A549 (cell line): ENCODE measurements around the gene ATXN10. TPM values are rescaled to one million over a fixed set of nuclear protein-coding genes. Genes with fewer than 3 reads are reported as not detected.
A peak's percentile ranks its signal among the peaks of the same experiment; 100 is the strongest.

ENCODE experiments used
- BCL3 ChIP-seq: fragments of >200 bp; sonication (Bioruptor Twin); formaldehyde crosslinking; IDR thresholded peaks from 3 replicates; pipeline ENCODE4 v1.6.1; 2016
- BHLHE40 ChIP-seq: IDR thresholded peaks from 2 replicates; pipeline ENCODE4 v1.6.1; 2012; ENCODE audit warnings: low read depth, low read length, inconsistent platforms
- CBX2 ChIP-seq: fragments of 200-600 bp; sonication (generic); IDR thresholded peaks from 2 replicates; pipeline ENCODE4 v1.6.1; 2016; ENCODE audit warnings: low read depth, mild to moderate bottlenecking, borderline replicate concordance
- CBX8 ChIP-seq: fragments of 200-600 bp; sonication (generic); IDR thresholded peaks from 2 replicates; pipeline ENCODE4 v1.6.1; 2016
- CEBPB ChIP-seq, 2 experiments: fragments of >200 bp in 1 of 2; sonication (Bioruptor Twin) in 1 of 2; formaldehyde crosslinking in 1 of 2; IDR thresholded peaks; 2 replicates each; pipeline ENCODE4 v1.6.1; 2012 to 2016
- CTCF ChIP-seq: fragments of >200 bp; sonication (Bioruptor Twin); formaldehyde crosslinking; IDR thresholded peaks from 3 replicates; pipeline ENCODE4 v1.5.1; 2016
- E2F6 ChIP-seq: IDR thresholded peaks from 2 replicates; pipeline ENCODE4 v1.6.1; 2012; ENCODE audit warnings: low read depth, borderline replicate concordance
- EHMT2 ChIP-seq: fragments of 200-600 bp; sonication (generic); IDR thresholded peaks from 2 replicates; pipeline ENCODE4 v1.6.1; 2016; ENCODE audit warnings: antibody characterized with exemption, low read depth, mild to moderate bottlenecking, moderate library complexity
- EP300 ChIP-seq, 2 experiments: fragments of >200 bp; sonication (Bioruptor Twin); formaldehyde crosslinking; IDR thresholded peaks; 2 replicates in 1 of 2; 3 replicates in 1 of 2; pipeline ENCODE4 v1.6.1; 2016 to 2017
- ESRRA ChIP-seq: fragments of 150-350 bp; IDR thresholded peaks from 2 replicates; pipeline ENCODE4 v1.6.1; 2014; ENCODE audit warnings: mild to moderate bottlenecking, low read length, borderline replicate concordance
- FOSL2 ChIP-seq, 2 experiments: fragments of 450-650 bp in 1 of 2; fragments of >200 bp in 1 of 2; sonication (Bioruptor Twin) in 1 of 2; formaldehyde crosslinking; IDR thresholded peaks; 2 replicates each; pipeline versions ENCODE4 v1.5.0 to v1.6.1; 2016 to 2020; ENCODE audit warnings: mild to moderate bottlenecking in 1 of 2, moderate library complexity in 1 of 2
- FOXS1 ChIP-seq: fragments of 250-450 bp; sonication (Bioruptor Pico); IDR thresholded peaks from 2 replicates; pipeline ENCODE4 v1.5.0; 2020; ENCODE audit warnings: mild to moderate bottlenecking, moderate library complexity
- HES2 ChIP-seq: fragments of >200 bp; sonication (Bioruptor Twin); formaldehyde crosslinking; IDR thresholded peaks from 2 replicates; pipeline ENCODE4 v1.6.1; 2016
- HMGXB4 ChIP-seq: fragments of 250-450 bp; sonication (Bioruptor Pico); IDR thresholded peaks from 2 replicates; pipeline ENCODE4 v1.5.0; 2021; ENCODE audit warnings: mild to moderate bottlenecking, moderate library complexity, borderline replicate concordance
- HOXB13 ChIP-seq: fragments of 250-450 bp; sonication (Bioruptor Pico); IDR thresholded peaks from 2 replicates; pipeline ENCODE4 v1.5.0; 2020; ENCODE audit warnings: low read depth, mild to moderate bottlenecking, moderate library complexity
- KDM5A ChIP-seq: fragments of 200-600 bp; sonication (generic); IDR thresholded peaks from 2 replicates; pipeline ENCODE4 v1.6.1; 2016; ENCODE audit warnings: antibody characterized with exemption, mild to moderate bottlenecking
- MAZ ChIP-seq: fragments of 150-350 bp; IDR thresholded peaks from 2 replicates; pipeline ENCODE4 v1.6.1; 2014; ENCODE audit warnings: antibody characterized with exemption, low read depth, low read length, borderline replicate concordance
- MYC ChIP-seq: IDR thresholded peaks from 2 replicates; pipeline ENCODE4 v1.6.1; 2012; ENCODE audit warnings: mild to moderate bottlenecking, inconsistent platforms, low read length, improper control_type of control experiment, borderline replicate concordance
- NFE2L2 ChIP-seq: fragments of 150-350 bp; conservative IDR thresholded peaks from 2 replicates; pipeline ENCODE4 v1.6.1; 2014; ENCODE audit warnings: low read length
- NPAS2 ChIP-seq: fragments of 250-450 bp; sonication (Bioruptor Pico); IDR thresholded peaks from 2 replicates; pipeline ENCODE4 v1.8.0; 2022; ENCODE audit warnings: mild to moderate bottlenecking, moderate library complexity, borderline replicate concordance
- NR3C1 ChIP-seq: fragments of >200 bp; sonication (Bioruptor Twin); formaldehyde crosslinking; IDR thresholded peaks from 3 replicates; pipeline ENCODE4 v1.6.1; 2017
- PBX3 ChIP-seq: IDR thresholded peaks from 2 replicates; pipeline ENCODE4 v1.6.1; 2012
- PHF8 ChIP-seq: fragments of 200-600 bp; sonication (generic); IDR thresholded peaks from 2 replicates; pipeline ENCODE4 v1.6.1; 2016; ENCODE audit warnings: low read depth, mild to moderate bottlenecking, antibody characterized with exemption, moderate library complexity, borderline replicate concordance
- POLR2A ChIP-seq: IDR thresholded peaks from 2 replicates; pipeline ENCODE4 v1.6.1; 2012; ENCODE audit warnings: mild to moderate bottlenecking, low read length
- RAD21 ChIP-seq, 2 experiments: fragments of >200 bp in 1 of 2; sonication (Bioruptor Twin) in 1 of 2; formaldehyde crosslinking in 1 of 2; IDR thresholded peaks in 1 of 2; conservative IDR thresholded peaks in 1 of 2; 2 replicates in 1 of 2; 3 replicates in 1 of 2; pipeline ENCODE4 v1.6.1; 2012 to 2018; ENCODE audit warnings: inconsistent platforms in 1 of 2
- RARB ChIP-seq: fragments of 250-450 bp; sonication (Bioruptor Pico); IDR thresholded peaks from 2 replicates; pipeline ENCODE4 v1.8.0; 2021; ENCODE audit warnings: mild to moderate bottlenecking, moderate library complexity
- REST ChIP-seq: fragments of 200-600 bp; sonication (generic); IDR thresholded peaks from 2 replicates; pipeline ENCODE4 v1.6.1; 2016; ENCODE audit warnings: antibody characterized with exemption, mild to moderate bottlenecking, moderate library complexity
- SMC3 ChIP-seq: fragments of >200 bp; sonication (Bioruptor Twin); formaldehyde crosslinking; IDR thresholded peaks from 3 replicates; pipeline ENCODE4 v1.6.1; 2018; ENCODE audit warnings: inconsistent platforms
- SREBF2 ChIP-seq: fragments of 450-650 bp; IDR thresholded peaks from 2 replicates; pipeline ENCODE4 v1.6.1; 2014; ENCODE audit warnings: mild to moderate bottlenecking, moderate library complexity
- ZC3H11A ChIP-seq: fragments of 450-650 bp; IDR thresholded peaks from 2 replicates; pipeline ENCODE4 v1.6.1; 2014; ENCODE audit warnings: antibody characterized with exemption, mild to moderate bottlenecking
- ZNF302 ChIP-seq: fragments of 250-450 bp; sonication (Bioruptor Pico); IDR thresholded peaks from 2 replicates; pipeline ENCODE4 v1.9.0; 2021; ENCODE audit warnings: inconsistent platforms, mild to moderate bottlenecking, moderate library complexity
- ZSCAN20 ChIP-seq: fragments of 250-450 bp; sonication (Bioruptor Pico); IDR thresholded peaks from 2 replicates; pipeline ENCODE4 v1.8.0; 2022; ENCODE audit warnings: mild to moderate bottlenecking, moderate library complexity
- polyA plus RNA-seq, 4 experiments: library from polyadenylated mRNA; depleted of rRNA in 3 of 4; stranded (reverse); fragments of >200 nt; fragmentation: RNase III in 1 of 4; extraction: RNeasy Plus Mini Kit Qiagen cat#74134 plus additional on column Dnase treatment in 1 of 4; gene quantifications; 2 replicates in 3 of 4; 3 replicates in 1 of 4; pipeline ENCODE4 v1.2.3, GENCODE V29; 2011 to 2017

The ATXN10 gene
- polyA plus RNA-seq, 2 of the 4 experiments (the other 2 are of a cell fraction) = 126 to 281 TPM

GRCh38 chr22:45742866-45743450, 71.3 kb downstream of the ATXN10 start (continued):
- TF ChIP-seq REST (no peak), HES2 (peak; percentile 91), MAZ (no peak), NR3C1 (no peak), EHMT2 (no peak), FOXS1 (no peak), NFE2L2 (no peak), FOSL2 (IDR thresholded peaks at IDR 0.05) (no peak), FOSL2 (CRISPR knock-in tag; IDR thresholded peaks at IDR 0.05) (0 out of 2 replicates have a peak, but pooled peaks have one; percentile 13), CBX8 (no peak), SMC3 (peak; percentile 31; the same call in 2 of the 3 replicates), ZNF302 (CRISPR knock-in tag) (no peak), MYC (no peak), CTCF (no peak), POLR2A (no peak), BHLHE40 (no peak), SREBF2 (no peak), ZC3H11A (no peak), HMGXB4 (CRISPR knock-in tag) (no peak), PHF8 (no peak), EP300 (IDR thresholded peaks at IDR 0.05) (peak; percentile 23 to 64; a peak in 2 of 5 replicates), NPAS2 (CRISPR knock-in tag) (no peak), E2F6 (no peak), ZSCAN20 (CRISPR knock-in tag) (no peak), PBX3 (no peak), KDM5A (no peak), ESRRA (no peak), BCL3 (0 out of 3 replicates have a peak, but pooled peaks have one; percentile 50), RAD21 (conservative IDR thresholded peaks at IDR 0.05 in 1 of 2, IDR thresholded peaks at IDR 0.05 in 1 of 2) (peak in 1 of 2 experiments; percentile 37; a peak in 1 of 5 replicates), CEBPB (IDR thresholded peaks at IDR 0.05) (peak; percentile 97 to 99), HOXB13 (CRISPR knock-in tag) (no peak), CBX2 (no peak), RARB (CRISPR knock-in tag) (no peak)
- TF ChIP-seq, all 56 proteins: peak for 10
